K562 (cell line): ENCODE data around the gene EHD2. TPM values are rescaled to one million over a fixed set of nuclear protein-coding genes. Genes with fewer than 3 reads are reported as not detected.

Experiments
- BHLHE40 ChIP-seq: IDR thresholded peaks from 2 replicates; pipeline ENCODE4 v1.6.1; 2011; ENCODE audit warnings: low read length, improper control_type of control experiment
- CREB1 ChIP-seq, 2 experiments: sonication (generic) in 1 of 2; formaldehyde crosslinking in 1 of 2; IDR thresholded peaks; 2 replicates each; pipeline versions ENCODE4 v1.6.1 to v1.8.0; 2012 to 2022; ENCODE audit warnings: inconsistent platforms in 1 of 2, mild to moderate bottlenecking in 1 of 2, missing genetic modification reagents in 1 of 2, moderate library complexity in 1 of 2
- EZH2 ChIP-seq: IDR thresholded peaks from 2 replicates; pipeline ENCODE4 v1.6.1; 2012; ENCODE audit warnings: low read depth, mild to moderate bottlenecking, inconsistent platforms, low read length, borderline replicate concordance
- KLF13 ChIP-seq: fragments of 450-650 bp; IDR thresholded peaks from 2 replicates; pipeline ENCODE4 v1.6.1; 2016; ENCODE audit warnings: missing genetic modification characterization, low read depth, mild to moderate bottlenecking, missing compliant biosample characterization, moderate library complexity, borderline replicate concordance
- NFATC3 ChIP-seq: fragments of 450-650 bp; IDR thresholded peaks from 2 replicates; pipeline ENCODE4 v1.6.1; 2017; ENCODE audit warnings: mild to moderate bottlenecking
- NR2C2 ChIP-seq, 2 experiments: fragments of 200-800 bp in 1 of 2; sonication (Bioruptor generic) in 1 of 2; sonication (generic) in 1 of 2; formaldehyde crosslinking in 1 of 2; IDR thresholded peaks; 2 replicates each; pipeline versions ENCODE4 v1.6.1 to v1.8.0; 2016 to 2022; ENCODE audit warnings: mild to moderate bottlenecking in 1 of 2, missing compliant biosample characterization in 1 of 2, missing genetic modification characterization in 1 of 2, missing genetic modification reagents in 1 of 2
- PCBP1 ChIP-seq: fragments of 200-400 bp; formaldehyde crosslinking; IDR thresholded peaks from 2 replicates; pipeline ENCODE4 v1.6.1; 2018; ENCODE audit warnings: mild to moderate bottlenecking, low read depth, low read length; ENCODE audit not compliant: poor library complexity, severe bottlenecking
- POLR2AphosphoS5 ChIP-seq: IDR thresholded peaks from 2 replicates; pipeline ENCODE4 v1.6.1; 2011; ENCODE audit warnings: mild to moderate bottlenecking, low read depth, low read length, moderate library complexity; ENCODE audit not compliant: control insufficient read depth, insufficient read depth
- PTBP1 ChIP-seq: fragments of 200-400 bp; formaldehyde crosslinking; IDR thresholded peaks from 2 replicates; pipeline ENCODE4 v1.6.1; 2017; ENCODE audit warnings: low read depth, low read length
- RFX7 ChIP-seq: fragments of 250-450 bp; sonication (Bioruptor Pico); IDR thresholded peaks from 2 replicates; pipeline ENCODE4 v1.5.1; 2021; ENCODE audit warnings: mild to moderate bottlenecking
- SRSF1 ChIP-seq: fragments of 200-400 bp; formaldehyde crosslinking; IDR thresholded peaks from 2 replicates; pipeline ENCODE4 v1.6.1; 2017; ENCODE audit warnings: mild to moderate bottlenecking, low read depth, low read length, moderate library complexity
- TAF1 ChIP-seq: IDR thresholded peaks from 2 replicates; pipeline ENCODE4 v1.6.1; 2011; ENCODE audit warnings: mild to moderate bottlenecking, low read length, moderate library complexity; ENCODE audit not compliant: insufficient read depth, control insufficient read depth, severe bottlenecking; ENCODE audit errors: extremely low read depth
- TARDBP ChIP-seq: fragments of 450-650 bp; IDR thresholded peaks from 2 replicates; pipeline ENCODE4 v1.6.1; 2016
- TFAM ChIP-seq: fragments of 250-450 bp; sonication (Bioruptor Pico); conservative IDR thresholded peaks from 2 replicates; pipeline ENCODE4 v1.5.0; 2021; ENCODE audit warnings: mild to moderate bottlenecking, moderate library complexity
- TRIM24 ChIP-seq, 2 experiments: fragments of 450-650 bp; IDR thresholded peaks; 2 replicates each; pipeline ENCODE4 v1.6.1; 2016
- XRCC3 ChIP-seq: fragments of 450-650 bp; IDR thresholded peaks from 2 replicates; pipeline ENCODE4 v1.6.1; 2017; ENCODE audit warnings: mild to moderate bottlenecking, moderate library complexity
- ZBTB7A ChIP-seq: IDR thresholded peaks from 2 replicates; pipeline ENCODE4 v1.6.1; 2011; ENCODE audit warnings: low read depth, mild to moderate bottlenecking, low read length, moderate library complexity, borderline replicate concordance; ENCODE audit not compliant: control insufficient read depth
- ZNF707 ChIP-seq: fragments of 250-450 bp; sonication (Bioruptor Pico); conservative IDR thresholded peaks from 2 replicates; pipeline ENCODE4 v1.8.0; 2022; ENCODE audit warnings: inconsistent platforms, mild to moderate bottlenecking, moderate library complexity
- ZNF778 ChIP-seq: fragments of 450-650 bp; formaldehyde crosslinking; IDR thresholded peaks from 2 replicates; pipeline ENCODE4 v1.4.0; 2020; ENCODE audit warnings: mild to moderate bottlenecking, moderate library complexity
- polyA plus RNA-seq, 8 experiments: library from polyadenylated mRNA; depleted of rRNA in 4 of 8; stranded (reverse) in 5 of 8; unstranded in 3 of 8; fragments of >200 nt; fragmentation: Nextera tagmentation in 2 of 8; fragmentation: Illumina TruSeq in 1 of 8; extraction: Ambion mirVana in 2 of 8; extraction: Trizol in 1 of 8; gene quantifications; 2 replicates each; pipeline versions ENCODE4 v1.2.1 to v1.2.3, GENCODE V29; 2011 to 2014; ENCODE audit warnings: inconsistent platforms in 1 of 8, missing spikeins in 1 of 8
- total RNA-seq, 7 experiments: library from RNA; depleted of rRNA in 6 of 7; stranded (reverse); fragments of >200 nt in 6 of 7; fragmentation: Illumina TruSeq in 2 of 7; extraction: Trizol in 2 of 7; gene quantifications; 2 replicates each; pipeline versions ENCODE4 v1.2.1 to v1.2.3, GENCODE V29; 2011 to 2021; ENCODE audit warnings: low replicate concordance in 1 of 7
- TF ChIP-seq, protein P1 (sequence below), 2 experiments: fragments of 450-650 bp in 1 of 2; sonication (generic) in 1 of 2; formaldehyde crosslinking in 1 of 2; IDR thresholded peaks in 1 of 2; conservative IDR thresholded peaks in 1 of 2; 2 replicates each; pipeline versions ENCODE4 v1.6.1 to v1.8.1; 2016 to 2023; ENCODE audit warnings: mild to moderate bottlenecking in 2 of 2, moderate library complexity in 2 of 2, inconsistent platforms in 1 of 2, missing genetic modification reagents in 1 of 2
- TF ChIP-seq, protein P2 (sequence below): fragments of 250-450 bp; sonication (Bioruptor Pico); IDR thresholded peaks from 2 replicates; pipeline ENCODE4 v1.8.0; 2021; ENCODE audit warnings: mild to moderate bottlenecking, moderate library complexity
- TF ChIP-seq, protein P3 (sequence below): sonication (generic); formaldehyde crosslinking; IDR thresholded peaks from 2 replicates; pipeline ENCODE4 v1.8.1; 2023; ENCODE audit warnings: mild to moderate bottlenecking, missing genetic modification reagents, moderate library complexity
- TF ChIP-seq, protein P4 (sequence below): fragments of 450-650 bp; IDR thresholded peaks from 2 replicates; pipeline ENCODE4 v1.6.1; 2016; ENCODE audit warnings: low read depth, mild to moderate bottlenecking, moderate library complexity

Gene EHD2
- total and polyA plus RNA-seq, 9 of the 15 experiments (the other 6 are each of a cell fraction or from before 2014, with no cell fraction given): 1.7 to 32.2 (median 3.0) TPM

DNA sequence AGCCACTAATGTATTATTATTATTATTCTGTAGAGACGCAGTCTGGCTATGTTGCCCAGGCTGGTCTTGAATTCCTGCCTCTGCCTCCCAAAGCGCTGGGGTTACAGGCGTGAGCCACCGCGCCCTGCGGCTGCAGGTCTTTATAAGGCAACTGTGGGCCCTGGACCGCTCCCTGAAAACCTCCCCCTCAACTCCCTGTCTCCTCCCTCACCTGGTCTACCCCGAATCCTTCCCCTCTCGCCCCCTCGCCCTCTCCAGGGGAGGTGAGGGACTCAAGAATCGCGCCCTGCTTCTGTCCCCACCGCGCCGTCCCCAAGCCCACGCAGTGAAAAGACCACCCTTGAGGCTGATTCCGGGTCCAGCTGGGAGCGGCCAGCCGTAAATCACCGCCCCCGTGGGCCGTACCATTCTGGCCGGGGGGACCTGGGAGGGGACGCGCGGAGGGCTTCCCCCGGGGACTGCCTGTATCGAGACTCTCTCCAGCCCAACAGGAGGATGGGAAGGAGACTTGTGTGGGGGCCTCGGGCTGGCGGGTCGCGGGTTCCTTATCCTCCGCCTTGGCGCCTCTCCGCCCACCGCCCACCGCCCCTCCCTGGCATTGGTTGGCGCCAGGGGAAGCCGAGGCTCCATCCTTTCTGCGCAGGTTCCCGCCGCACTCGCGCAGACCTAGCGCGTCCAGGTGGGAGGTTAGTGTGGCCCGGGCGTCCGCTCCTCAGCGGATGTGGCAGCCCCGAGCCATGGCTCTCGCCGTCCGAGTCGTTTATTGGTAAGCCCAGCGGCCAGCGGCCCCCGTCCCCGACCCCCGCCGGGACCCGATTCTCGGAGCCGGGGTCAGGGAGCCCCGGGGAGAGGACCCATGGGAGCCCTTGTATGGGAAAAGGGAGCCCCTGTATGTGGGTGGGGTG is 65.1 kb downstream of the EHD2 start, which contains the start of gene SELENOW (continued):
- TF ChIP-seq NFATC3: no peak
- TF ChIP-seq ZNF778 (CRISPR knock-in tag): no peak
- TF ChIP-seq KLF13 (tag): peak; percentile 99
- peak; percentile 86 for TF ChIP-seq ZBTB7A
- TF ChIP-seq, protein P1, sequence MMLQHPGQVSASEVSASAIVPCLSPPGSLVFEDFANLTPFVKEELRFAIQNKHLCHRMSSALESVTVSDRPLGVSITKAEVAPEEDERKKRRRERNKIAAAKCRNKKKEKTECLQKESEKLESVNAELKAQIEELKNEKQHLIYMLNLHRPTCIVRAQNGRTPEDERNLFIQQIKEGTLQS (IDR thresholded peaks at IDR 0.05): no peak; the same call in 1 of the 2 replicates
- TF ChIP-seq, protein P1 (CRISPR knock-in tag; conservative IDR thresholded peaks at IDR 0.05): no peak
- no peak for TF ChIP-seq CREB1 (IDR thresholded peaks at IDR 0.05)
- no peak for TF ChIP-seq CREB1 (CRISPR knock-in tag; IDR thresholded peaks at IDR 0.05)
- TF ChIP-seq XRCC3: no peak
- TF ChIP-seq BHLHE40: peak; percentile 90
- peak; percentile 76; the same call in 1 of the 2 replicates for TF ChIP-seq POLR2AphosphoS5
- TF ChIP-seq RFX7: no peak
- no peak for TF ChIP-seq TARDBP
- no peak for TF ChIP-seq SRSF1
- TF ChIP-seq PCBP1: peak; percentile 85
- TF ChIP-seq, protein P2, sequence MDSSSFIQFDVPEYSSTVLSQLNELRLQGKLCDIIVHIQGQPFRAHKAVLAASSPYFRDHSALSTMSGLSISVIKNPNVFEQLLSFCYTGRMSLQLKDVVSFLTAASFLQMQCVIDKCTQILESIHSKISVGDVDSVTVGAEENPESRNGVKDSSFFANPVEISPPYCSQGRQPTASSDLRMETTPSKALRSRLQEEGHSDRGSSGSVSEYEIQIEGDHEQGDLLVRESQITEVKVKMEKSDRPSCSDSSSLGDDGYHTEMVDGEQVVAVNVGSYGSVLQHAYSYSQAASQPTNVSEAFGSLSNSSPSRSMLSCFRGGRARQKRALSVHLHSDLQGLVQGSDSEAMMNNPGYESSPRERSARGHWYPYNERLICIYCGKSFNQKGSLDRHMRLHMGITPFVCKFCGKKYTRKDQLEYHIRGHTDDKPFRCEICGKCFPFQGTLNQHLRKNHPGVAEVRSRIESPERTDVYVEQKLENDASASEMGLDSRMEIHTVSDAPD (CRISPR knock-in tag): no peak
- TF ChIP-seq, protein P3, sequence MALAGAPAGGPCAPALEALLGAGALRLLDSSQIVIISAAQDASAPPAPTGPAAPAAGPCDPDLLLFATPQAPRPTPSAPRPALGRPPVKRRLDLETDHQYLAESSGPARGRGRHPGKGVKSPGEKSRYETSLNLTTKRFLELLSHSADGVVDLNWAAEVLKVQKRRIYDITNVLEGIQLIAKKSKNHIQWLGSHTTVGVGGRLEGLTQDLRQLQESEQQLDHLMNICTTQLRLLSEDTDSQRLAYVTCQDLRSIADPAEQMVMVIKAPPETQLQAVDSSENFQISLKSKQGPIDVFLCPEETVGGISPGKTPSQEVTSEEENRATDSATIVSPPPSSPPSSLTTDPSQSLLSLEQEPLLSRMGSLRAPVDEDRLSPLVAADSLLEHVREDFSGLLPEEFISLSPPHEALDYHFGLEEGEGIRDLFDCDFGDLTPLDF (CRISPR knock-in tag): no peak
- TF ChIP-seq TRIM24 (IDR thresholded peaks at IDR 0.05): peak in 1 of 2 experiments; percentile 76; a peak in 2 of 4 replicates
- peak; percentile 87 for TF ChIP-seq TAF1
- TF ChIP-seq ZNF707 (CRISPR knock-in tag): no peak
- TF ChIP-seq EZH2: no peak
- no peak for TF ChIP-seq PTBP1
- TF ChIP-seq, protein P4, sequence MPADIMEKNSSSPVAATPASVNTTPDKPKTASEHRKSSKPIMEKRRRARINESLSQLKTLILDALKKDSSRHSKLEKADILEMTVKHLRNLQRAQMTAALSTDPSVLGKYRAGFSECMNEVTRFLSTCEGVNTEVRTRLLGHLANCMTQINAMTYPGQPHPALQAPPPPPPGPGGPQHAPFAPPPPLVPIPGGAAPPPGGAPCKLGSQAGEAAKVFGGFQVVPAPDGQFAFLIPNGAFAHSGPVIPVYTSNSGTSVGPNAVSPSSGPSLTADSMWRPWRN: no peak
- TF ChIP-seq NR2C2 (CRISPR knock-in tag; IDR thresholded peaks at IDR 0.05): no peak
- TF ChIP-seq NR2C2 (tag; IDR thresholded peaks at IDR 0.05): peak; percentile 27; the same call in 1 of the 2 replicates
- TF ChIP-seq TFAM (CRISPR knock-in tag): no peak
